Mammary epithelial cell (primary cell): ENCODE measurements around the gene BMS1.

ENCODE experiments used
- EZH2 ChIP-seq: IDR thresholded peaks from 2 replicates; pipeline ENCODE4 v1.6.1; 2012; ENCODE audit warnings: low read length, inconsistent platforms, borderline replicate concordance
- TF ChIP-seq, protein P1 (sequence below), 2 donors: IDR thresholded peaks in 1 of 2; conservative IDR thresholded peaks in 1 of 2; 2 replicates each; pipeline ENCODE4 v1.5.1; 2011 to 2012; ENCODE audit warnings: inconsistent platforms in 2 of 2, low read length in 2 of 2, mild to moderate bottlenecking in 2 of 2, control low read depth in 1 of 2, low read depth in 1 of 2; ENCODE audit not compliant: insufficient read depth in 1 of 2; ENCODE audit errors: extremely low read depth in 1 of 2

DNA sequence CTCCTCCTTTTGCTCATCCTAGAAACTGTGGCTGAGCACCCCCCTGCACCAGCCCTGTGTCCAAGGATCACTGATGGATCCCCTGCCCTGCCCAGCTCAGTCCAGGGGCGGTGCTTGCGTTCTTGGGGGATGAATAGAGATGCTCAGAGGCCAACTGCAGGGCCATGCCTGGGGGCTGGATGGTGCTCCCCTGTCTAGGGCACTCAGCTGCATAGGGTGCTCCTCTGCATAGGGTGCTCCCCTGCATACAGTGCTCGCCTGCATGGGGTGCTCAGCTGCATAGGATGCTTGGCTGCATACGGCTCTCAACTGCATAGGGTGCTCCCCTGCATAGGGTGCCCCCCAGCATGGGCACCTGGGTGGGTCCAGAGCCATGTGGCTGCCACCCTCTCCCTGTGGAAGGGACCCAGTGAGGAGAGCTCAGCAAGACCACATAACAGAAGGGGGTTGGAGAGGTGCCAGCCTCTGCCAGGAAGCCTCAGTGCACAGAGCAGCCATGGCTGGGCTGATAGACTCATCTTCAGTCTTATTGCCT is 95.0 kb downstream of the BMS1 start:
- TF ChIP-seq, protein P1, sequence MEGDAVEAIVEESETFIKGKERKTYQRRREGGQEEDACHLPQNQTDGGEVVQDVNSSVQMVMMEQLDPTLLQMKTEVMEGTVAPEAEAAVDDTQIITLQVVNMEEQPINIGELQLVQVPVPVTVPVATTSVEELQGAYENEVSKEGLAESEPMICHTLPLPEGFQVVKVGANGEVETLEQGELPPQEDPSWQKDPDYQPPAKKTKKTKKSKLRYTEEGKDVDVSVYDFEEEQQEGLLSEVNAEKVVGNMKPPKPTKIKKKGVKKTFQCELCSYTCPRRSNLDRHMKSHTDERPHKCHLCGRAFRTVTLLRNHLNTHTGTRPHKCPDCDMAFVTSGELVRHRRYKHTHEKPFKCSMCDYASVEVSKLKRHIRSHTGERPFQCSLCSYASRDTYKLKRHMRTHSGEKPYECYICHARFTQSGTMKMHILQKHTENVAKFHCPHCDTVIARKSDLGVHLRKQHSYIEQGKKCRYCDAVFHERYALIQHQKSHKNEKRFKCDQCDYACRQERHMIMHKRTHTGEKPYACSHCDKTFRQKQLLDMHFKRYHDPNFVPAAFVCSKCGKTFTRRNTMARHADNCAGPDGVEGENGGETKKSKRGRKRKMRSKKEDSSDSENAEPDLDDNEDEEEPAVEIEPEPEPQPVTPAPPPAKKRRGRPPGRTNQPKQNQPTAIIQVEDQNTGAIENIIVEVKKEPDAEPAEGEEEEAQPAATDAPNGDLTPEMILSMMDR (conservative IDR thresholded peaks at IDR 0.05 in 1 of 2, IDR thresholded peaks at IDR 0.05 in 1 of 2; ENCODE audit: extremely low read depth in 1 of 2, insufficient read depth in 1 of 2, low read depth in 1 of 2, low read length in 2 of 2), result no peak
- TF ChIP-seq EZH2, result no peak
